ENCODE measurements around the gene P2RY14.

DNA sequence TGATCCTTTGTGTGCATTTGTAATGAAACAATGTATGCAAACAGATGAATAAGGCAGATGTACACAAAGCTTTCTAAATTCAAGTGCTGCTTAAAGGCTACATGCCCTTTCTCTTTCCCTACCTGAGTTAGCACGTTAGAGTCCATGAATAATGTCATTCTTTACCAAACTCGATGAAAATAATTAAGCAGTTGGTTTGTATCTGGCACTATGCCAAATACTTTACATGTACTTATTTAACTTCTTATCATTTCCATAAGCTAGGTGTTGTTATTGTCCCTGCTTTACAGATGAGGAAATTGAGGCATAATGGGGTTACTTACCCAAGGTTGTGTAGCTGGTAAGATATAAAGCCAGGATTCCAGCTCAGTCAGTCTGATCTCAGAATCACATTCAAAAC, 77.8 kb downstream of the P2RY14 start:
- TF ChIP-seq, protein P1, sequence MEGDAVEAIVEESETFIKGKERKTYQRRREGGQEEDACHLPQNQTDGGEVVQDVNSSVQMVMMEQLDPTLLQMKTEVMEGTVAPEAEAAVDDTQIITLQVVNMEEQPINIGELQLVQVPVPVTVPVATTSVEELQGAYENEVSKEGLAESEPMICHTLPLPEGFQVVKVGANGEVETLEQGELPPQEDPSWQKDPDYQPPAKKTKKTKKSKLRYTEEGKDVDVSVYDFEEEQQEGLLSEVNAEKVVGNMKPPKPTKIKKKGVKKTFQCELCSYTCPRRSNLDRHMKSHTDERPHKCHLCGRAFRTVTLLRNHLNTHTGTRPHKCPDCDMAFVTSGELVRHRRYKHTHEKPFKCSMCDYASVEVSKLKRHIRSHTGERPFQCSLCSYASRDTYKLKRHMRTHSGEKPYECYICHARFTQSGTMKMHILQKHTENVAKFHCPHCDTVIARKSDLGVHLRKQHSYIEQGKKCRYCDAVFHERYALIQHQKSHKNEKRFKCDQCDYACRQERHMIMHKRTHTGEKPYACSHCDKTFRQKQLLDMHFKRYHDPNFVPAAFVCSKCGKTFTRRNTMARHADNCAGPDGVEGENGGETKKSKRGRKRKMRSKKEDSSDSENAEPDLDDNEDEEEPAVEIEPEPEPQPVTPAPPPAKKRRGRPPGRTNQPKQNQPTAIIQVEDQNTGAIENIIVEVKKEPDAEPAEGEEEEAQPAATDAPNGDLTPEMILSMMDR (IDR thresholded peaks at IDR 0.05; ENCODE audit: insufficient read depth, low read depth, low read length) = no peak
- no peak for TF ChIP-seq EZH2 (IDR thresholded peaks at IDR 0.05; ENCODE audit: insufficient read depth, low read length)

Measured in astrocyte (in vitro differentiated cells and primary cell).